ENCODE results near the gene ANKRD34A. TPM values are rescaled to one million over a fixed set of nuclear protein-coding genes. Genes with fewer than 3 reads are reported as not detected.

Gene ANKRD34A
- 1.7 TPM for total RNA-seq

- Histone ChIP-seq H3K27me3 (no peaks in the 10 kb centered on the region), H3K36me3 (peaks cover 0 to 4% of the 10 kb centered on the region in 2 donors), H3K4me1 (peaks cover 53% of the 10 kb centered on the region), H3K9me3 (no peaks in the 10 kb centered on the region), H3K27ac (peak within 1 kb of the TSS; percentile 95), H3K4me3 (peak within 1 kb of the TSS; percentile 67 to 72)
- peak in 1 of 2 donors; percentile 99 for DNase-seq (ENCODE audit: extremely low spot score in 2 of 2)
- intact Hi-C loops (cut with DNase I): loop anchor here (5.0 kb wide), 1 partner anchor 47 kb away; the partner anchor contains the start of gene PEX11B
- TF ChIP-seq POLR2AphosphoS5 (IDR thresholded peaks at IDR 0.05; ENCODE audit: insufficient read depth in 1 of 2, low read depth in 1 of 2): peak; percentile 99
- TF ChIP-seq POLR2A (IDR thresholded peaks at IDR 0.05): peak; percentile 91 to 97
- no peak for TF ChIP-seq CTCF (IDR thresholded peaks at IDR 0.05)
Observed at GRCh38 chr1:145964328-145965118, at the start of gene ANKRD34A, which contains the start of gene POLR3GL. ANKRD34A (minus strand) TSS chr1:145964575; CDS start chr1:145961759, 2,816 bp downstream. POLR3GL (plus strand) TSS chr1:145964690; CDS start chr1:145974866, 10,176 bp downstream.

GRCh38 chr1:146013559-146013922, 49.2 kb upstream of the ANKRD34A start:
- DNase-seq (ENCODE audit: extremely low spot score in 2 of 2): no peak
- H3K27ac ChIP-seq: no peak overlapping the region
- no peaks in the 10 kb centered on the region for H3K27me3 ChIP-seq
- H3K36me3 ChIP-seq: no peaks in the 10 kb centered on the region
- intact Hi-C loops (cut with DNase I): loop anchor here (10.0 kb wide), 1 partner anchor 99 kb away; the partner anchor contains the start of genes ITGA10 and PEX11B
- TF ChIP-seq POLR2A (IDR thresholded peaks at IDR 0.05) (no peak), CTCF (IDR thresholded peaks at IDR 0.05) (no peak), POLR2AphosphoS5 (IDR thresholded peaks at IDR 0.05; ENCODE audit: insufficient read depth in 1 of 2, low read depth in 1 of 2) (no peak)
- no peaks in the 10 kb centered on the region for H3K4me1 ChIP-seq
- no peaks in the 10 kb centered on the region for H3K9me3 ChIP-seq
- no peak overlapping the region for H3K4me3 ChIP-seq

- Histone ChIP-seq H3K4me1 (no peaks in the 10 kb centered on the region), H3K27me3 (no peaks in the 10 kb centered on the region), H3K27ac (no peak overlapping the region), H3K36me3 (no peaks in the 10 kb centered on the region), H3K9me3 (no peaks in the 10 kb centered on the region), H3K4me3 (no peak overlapping the region)
- intact Hi-C loops (cut with DNase I): loop anchor here (10.0 kb wide), 1 partner anchor 98 kb away; the partner anchor contains the start of genes ITGA10 and PEX11B
- no peak for DNase-seq (ENCODE audit: extremely low spot score in 2 of 2)
- no peak for TF ChIP-seq POLR2A (IDR thresholded peaks at IDR 0.05)
- peak; percentile 62 to 87 (median 80) for TF ChIP-seq CTCF (IDR thresholded peaks at IDR 0.05)
- TF ChIP-seq POLR2AphosphoS5 (IDR thresholded peaks at IDR 0.05; ENCODE audit: insufficient read depth in 1 of 2, low read depth in 1 of 2): peak in 1 of 2 donors; percentile 86
Observed at GRCh38 chr1:146012703-146013558, 48.6 kb upstream of the ANKRD34A start.

GRCh38 chr1:146010126-146010738, 45.9 kb upstream of the ANKRD34A start:
- peaks cover 14% of the 10 kb centered on the region for H3K4me1 ChIP-seq

More at GRCh38 chr1:146010126-146010738, 45.9 kb upstream of the ANKRD34A start:
- H3K4me3 ChIP-seq: no peak overlapping the region
- H3K27ac ChIP-seq: peak overlapping the region; percentile 44
- intact Hi-C loops (cut with DNase I): loop anchor here (1.0 to 10.0 kb wide), 2 partner anchors 36 to 95 kb away; partner anchors contain the start of genes ITGA10 and PEX11B
- TF ChIP-seq POLR2AphosphoS5 (IDR thresholded peaks at IDR 0.05; ENCODE audit: insufficient read depth in 1 of 2, low read depth in 1 of 2) (peak in 1 of 2 donors; percentile 90), POLR2A (IDR thresholded peaks at IDR 0.05) (no peak)
- no peak for DNase-seq (ENCODE audit: extremely low spot score in 2 of 2)
- no peaks in the 10 kb centered on the region for H3K9me3 ChIP-seq
- no peaks in the 10 kb centered on the region for H3K27me3 ChIP-seq
- H3K36me3 ChIP-seq: no peaks in the 10 kb centered on the region

Measured in vagina (tissue), 2 donors.